Measurements from ENCODE around the gene ABCA2. TPM values are rescaled to one million over a fixed set of nuclear protein-coding genes. Genes with fewer than 3 reads are reported as not detected.

ABCA2 gene
- total RNA-seq, 1 donor from 2014 or later, result 2.7 TPM

- DNase-seq (ENCODE audit: low spot score), result no peak
Observed at GRCh38 chr9:137011156-137011555, 16.9 kb downstream of the ABCA2 start.

GRCh38 chr9:137009938-137010732 is 17.9 kb downstream of the ABCA2 start:
- H3K27ac ChIP-seq, result no peak overlapping the region
- Mint-ChIP-seq H3K4me1 (no peaks in the 10 kb centered on the region), H3K27ac (no peak overlapping the region), H3K4me3 (no peak overlapping the region), H3K27me3 (ENCODE audit: insufficient read depth, low read depth) (peaks cover 4% of the 10 kb centered on the region), H3K36me3 (peaks cover 1% of the 10 kb centered on the region), H3K9me3 (peaks cover 1% of the 10 kb centered on the region)
- H3K9me3 ChIP-seq (ENCODE audit: low read depth), result no peaks in the 10 kb centered on the region
- no peaks in the 10 kb centered on the region for H3K36me3 ChIP-seq
- H4K20me1 ChIP-seq (ENCODE audit: low read depth), result no peaks in the 10 kb centered on the region
- no peak overlapping the region for H3K9ac ChIP-seq
- DNase-seq (ENCODE audit: low spot score), result no peak
- no peak overlapping the region for H2AFZ ChIP-seq (replicated peaks)
- H3K27me3 ChIP-seq, result no peaks in the 10 kb centered on the region
- no peaks in the 10 kb centered on the region for H3K79me2 ChIP-seq (ENCODE audit: low read depth)
- no peaks in the 10 kb centered on the region for H3K4me1 ChIP-seq
- H3K4me2 ChIP-seq, result no peak overlapping the region
- no peaks in the 10 kb centered on the region for H3F3A ChIP-seq (ENCODE audit: low read depth)
- TF ChIP-seq EZH2phosphoT487 (IDR thresholded peaks at IDR 0.05) (no peak), EZH2 (IDR thresholded peaks at IDR 0.05) (no peak), CTCF (IDR thresholded peaks at IDR 0.05) (no peak)
- no peak overlapping the region for H3K4me3 ChIP-seq

More at GRCh38 chr9:137011156-137011555, 16.9 kb downstream of the ABCA2 start:
- H3K36me3 ChIP-seq, result no peaks in the 10 kb centered on the region
- no peaks in the 10 kb centered on the region for H3K4me1 ChIP-seq
- H3K27ac ChIP-seq, result no peak overlapping the region
- H2AFZ ChIP-seq (replicated peaks), result no peak overlapping the region
- no peak overlapping the region for H3K4me3 ChIP-seq
- no peaks in the 10 kb centered on the region for H3K9me3 Mint-ChIP-seq
- no peaks in the 10 kb centered on the region for H3K27me3 ChIP-seq
- H3K36me3 Mint-ChIP-seq, result peaks cover 1% of the 10 kb centered on the region
- no peaks in the 10 kb centered on the region for H3K4me1 Mint-ChIP-seq
- no peak overlapping the region for H3K9ac ChIP-seq
- no peak overlapping the region for H3K4me3 Mint-ChIP-seq
- no peaks in the 10 kb centered on the region for H3K9me3 ChIP-seq (ENCODE audit: low read depth)
- no peak overlapping the region for H3K27ac Mint-ChIP-seq
- H4K20me1 ChIP-seq (ENCODE audit: low read depth), result no peaks in the 10 kb centered on the region
- no peak for TF ChIP-seq EZH2 (IDR thresholded peaks at IDR 0.05)
- TF ChIP-seq EZH2phosphoT487 (IDR thresholded peaks at IDR 0.05), result no peak
- TF ChIP-seq CTCF (IDR thresholded peaks at IDR 0.05), result no peak
- H3F3A ChIP-seq (ENCODE audit: low read depth), result no peaks in the 10 kb centered on the region
- H3K27me3 Mint-ChIP-seq (ENCODE audit: insufficient read depth, low read depth), result peaks cover 5% of the 10 kb centered on the region
- H3K79me2 ChIP-seq (ENCODE audit: low read depth), result no peaks in the 10 kb centered on the region
- no peak overlapping the region for H3K4me2 ChIP-seq

- peaks cover 7% of the 10 kb centered on the region for H3K9me3 Mint-ChIP-seq
- H3K4me2 ChIP-seq, result no peak overlapping the region
- no peaks in the 10 kb centered on the region for H4K20me1 ChIP-seq (ENCODE audit: low read depth)
- peaks cover 1% of the 10 kb centered on the region for H3K36me3 Mint-ChIP-seq
- H3K4me3 ChIP-seq, result no peak overlapping the region
- H3K27me3 Mint-ChIP-seq (ENCODE audit: insufficient read depth, low read depth), result peaks cover 9% of the 10 kb centered on the region
- no peaks in the 10 kb centered on the region for H3K79me2 ChIP-seq (ENCODE audit: low read depth)
- no peaks in the 10 kb centered on the region for H3K27me3 ChIP-seq
- DNase-seq (ENCODE audit: low spot score), result no peak
- H3K9me3 ChIP-seq (ENCODE audit: low read depth), result no peaks in the 10 kb centered on the region
- H2AFZ ChIP-seq (replicated peaks), result no peak overlapping the region
- H3K4me1 Mint-ChIP-seq, result no peaks in the 10 kb centered on the region
- no peaks in the 10 kb centered on the region for H3F3A ChIP-seq (ENCODE audit: low read depth)
- H3K27ac ChIP-seq, result no peak overlapping the region
- no peaks in the 10 kb centered on the region for H3K36me3 ChIP-seq
- no peaks in the 10 kb centered on the region for H3K4me1 ChIP-seq
- H3K27ac Mint-ChIP-seq, result no peak overlapping the region
- no peak overlapping the region for H3K4me3 Mint-ChIP-seq
- no peak for TF ChIP-seq EZH2 (IDR thresholded peaks at IDR 0.05)
- TF ChIP-seq CTCF (IDR thresholded peaks at IDR 0.05), result no peak
- no peak for TF ChIP-seq EZH2phosphoT487 (IDR thresholded peaks at IDR 0.05)
- H3K9ac ChIP-seq, result no peak overlapping the region
Observed at GRCh38 chr9:137009217-137009616, 18.8 kb downstream of the ABCA2 start.
